ENCODE results near the gene GNG7.
"Not testable (repeated sequence)": the region's sequence is repeated elsewhere in the genome, so short reads cannot be mapped to it uniquely, and the experiment has no call there.

The GNG7 gene

GRCh38 chr19:2668175-2668763 is 34.2 kb downstream of the GNG7 start:
- DNase-seq = no peak

GRCh38 chr19:2667349-2667748 is 35.1 kb downstream of the GNG7 start:
- not testable (repeated sequence) for DNase-seq

- no peak for DNase-seq
Measured at GRCh38 chr19:2666344-2666994, 36.0 kb downstream of the GNG7 start.

GRCh38 chr19:2665103-2665502 is 37.4 kb downstream of the GNG7 start:
- no peak for DNase-seq

GRCh38 chr19:2663920-2664571 is 38.4 kb downstream of the GNG7 start:
- no peak for DNase-seq

GRCh38 chr19:2661615-2662014 is 40.9 kb downstream of the GNG7 start:
- DNase-seq = no peak

GRCh38 chr19:2659856-2660432 is 42.5 kb downstream of the GNG7 start:
- DNase-seq = no peak

- DNase-seq = no peak
Measured at GRCh38 chr19:2656533-2656932, 46.0 kb downstream of the GNG7 start.

GRCh38 chr19:2653710-2654707 is 48.5 kb downstream of the GNG7 start:
- no peak for DNase-seq

- no peak for DNase-seq
Measured at GRCh38 chr19:2653218-2653617, 49.3 kb downstream of the GNG7 start.

GRCh38 chr19:2652504-2653099 is 49.9 kb downstream of the GNG7 start:
- no peak for DNase-seq

- not testable (repeated sequence) for DNase-seq
Measured at GRCh38 chr19:2651002-2651733, 51.3 kb downstream of the GNG7 start.

- no peak for DNase-seq
Measured at GRCh38 chr19:2650515-2650914, 52.0 kb downstream of the GNG7 start.

GRCh38 chr19:2648528-2648937 is 54.0 kb downstream of the GNG7 start:
- DNase-seq = peak; percentile 63

GRCh38 chr19:2648099-2648498 is 54.4 kb downstream of the GNG7 start:
- DNase-seq = no peak

GRCh38 chr19:2646866-2647535 is 55.5 kb downstream of the GNG7 start:
- DNase-seq = no peak

GRCh38 chr19:2645826-2646225 is 56.7 kb downstream of the GNG7 start:
- no peak for DNase-seq

- not testable (repeated sequence) for DNase-seq
Measured at GRCh38 chr19:2643123-2643737, 59.3 kb downstream of the GNG7 start.

GRCh38 chr19:2641332-2641698 is 61.2 kb downstream of the GNG7 start:
- DNase-seq = no peak

GRCh38 chr19:2640563-2641331 is 61.7 kb downstream of the GNG7 start:
- DNase-seq = no peak

All from CD4-positive, alpha-beta T cell treated with Interleukin-4 for 4 hours (primary cell).